Astrocyte (in vitro differentiated cells and primary cell): ENCODE results near the gene STAT1.

Experiments used
- EZH2 ChIP-seq: IDR thresholded peaks from 2 replicates; pipeline ENCODE4 v1.6.1; 2012; ENCODE audit warnings: mild to moderate bottlenecking, low read length, inconsistent platforms; ENCODE audit not compliant: insufficient read depth
- TF ChIP-seq, protein P1 (sequence below): IDR thresholded peaks from 2 replicates; pipeline ENCODE4 v1.5.1; 2011; ENCODE audit warnings: low read depth, mild to moderate bottlenecking, inconsistent platforms, low read length, moderate library complexity; ENCODE audit not compliant: insufficient read depth

DNA sequence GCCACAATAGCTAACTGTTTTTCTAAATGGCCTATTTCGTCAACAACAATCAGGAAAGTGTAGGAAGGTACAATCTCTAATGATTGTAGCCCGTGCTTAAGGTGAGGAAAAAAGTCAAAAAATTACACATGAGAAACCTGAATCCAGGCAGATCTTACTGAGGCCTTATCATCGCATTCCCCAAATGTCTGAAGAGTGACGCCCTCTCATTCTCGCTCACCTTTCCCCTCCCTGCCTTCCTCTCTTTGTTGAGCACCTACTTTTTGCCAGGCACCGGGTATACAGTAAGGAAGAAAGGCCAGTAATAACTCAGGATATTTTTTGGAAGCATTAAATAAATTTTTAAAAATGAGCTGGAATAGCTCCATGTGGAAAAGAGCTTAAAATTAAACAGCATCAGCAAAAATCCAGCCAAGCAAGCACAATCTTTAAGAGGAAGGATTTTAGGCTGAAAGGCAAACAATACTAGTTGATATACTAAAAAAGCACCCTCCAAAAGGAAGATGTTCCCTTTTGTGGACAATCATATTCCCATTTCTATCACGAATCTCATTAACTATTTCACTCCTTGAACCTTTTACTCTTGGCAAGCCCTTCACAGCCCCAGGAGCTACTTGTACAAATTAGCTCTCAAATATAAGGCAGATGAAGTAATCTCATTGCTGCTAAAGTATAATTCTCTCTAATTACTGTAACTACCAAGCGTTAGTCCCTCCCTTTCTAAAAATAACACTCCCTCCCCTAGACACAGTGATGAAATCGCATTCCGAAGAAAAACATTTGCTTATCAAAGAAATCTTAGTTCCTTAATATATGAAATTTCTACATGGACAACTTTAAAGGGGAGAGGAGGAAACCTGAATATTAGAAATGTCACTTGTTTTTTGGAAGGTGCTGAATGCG is 40.0 kb downstream of the STAT1 start:
- no peak for TF ChIP-seq EZH2
- TF ChIP-seq, protein P1, sequence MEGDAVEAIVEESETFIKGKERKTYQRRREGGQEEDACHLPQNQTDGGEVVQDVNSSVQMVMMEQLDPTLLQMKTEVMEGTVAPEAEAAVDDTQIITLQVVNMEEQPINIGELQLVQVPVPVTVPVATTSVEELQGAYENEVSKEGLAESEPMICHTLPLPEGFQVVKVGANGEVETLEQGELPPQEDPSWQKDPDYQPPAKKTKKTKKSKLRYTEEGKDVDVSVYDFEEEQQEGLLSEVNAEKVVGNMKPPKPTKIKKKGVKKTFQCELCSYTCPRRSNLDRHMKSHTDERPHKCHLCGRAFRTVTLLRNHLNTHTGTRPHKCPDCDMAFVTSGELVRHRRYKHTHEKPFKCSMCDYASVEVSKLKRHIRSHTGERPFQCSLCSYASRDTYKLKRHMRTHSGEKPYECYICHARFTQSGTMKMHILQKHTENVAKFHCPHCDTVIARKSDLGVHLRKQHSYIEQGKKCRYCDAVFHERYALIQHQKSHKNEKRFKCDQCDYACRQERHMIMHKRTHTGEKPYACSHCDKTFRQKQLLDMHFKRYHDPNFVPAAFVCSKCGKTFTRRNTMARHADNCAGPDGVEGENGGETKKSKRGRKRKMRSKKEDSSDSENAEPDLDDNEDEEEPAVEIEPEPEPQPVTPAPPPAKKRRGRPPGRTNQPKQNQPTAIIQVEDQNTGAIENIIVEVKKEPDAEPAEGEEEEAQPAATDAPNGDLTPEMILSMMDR: no peak
